NT2/D1 (cell line): ENCODE measurements around the gene GNAL.

ENCODE experiments used
- SUZ12 ChIP-seq: IDR thresholded peaks from 2 replicates; pipeline ENCODE4 v1.6.1; 2011; ENCODE audit not compliant: insufficient read length, insufficient read depth; ENCODE audit errors: extremely low read depth
- YY1 ChIP-seq: IDR thresholded peaks from 2 replicates; pipeline ENCODE4 v1.6.1; 2011; ENCODE audit not compliant: insufficient read length, insufficient read depth
- ZNF274 ChIP-seq: IDR thresholded peaks from 2 replicates; pipeline ENCODE4 v1.6.1; 2011; ENCODE audit warnings: mild to moderate bottlenecking, low read depth, low read length

DNA sequence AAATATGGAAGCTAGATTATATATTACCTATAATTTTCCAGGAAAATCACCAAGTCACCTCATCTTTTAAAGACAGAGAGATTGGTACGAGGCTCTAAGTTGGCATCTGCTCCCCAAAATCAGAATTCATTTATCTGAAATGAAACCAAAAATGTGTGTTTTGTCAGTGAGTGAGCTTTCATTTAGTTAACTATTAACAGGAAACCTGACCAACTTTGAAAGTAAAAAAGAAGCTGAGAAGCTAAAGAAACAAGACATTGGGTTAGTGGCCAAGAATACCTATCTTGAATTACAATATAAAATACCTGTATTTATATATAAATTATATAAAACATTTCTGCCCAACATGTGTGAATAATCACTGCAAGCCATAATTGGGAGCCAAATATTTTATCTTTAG is 217.1 kb downstream of the GNAL start:
- TF ChIP-seq SUZ12 (no peak), YY1 (no peak), ZNF274 (no peak)
